ENCODE measurements around the gene N4BP2L1. TPM values are rescaled to one million over a fixed set of nuclear protein-coding genes. Genes with fewer than 3 reads are reported as not detected.
A peak's percentile ranks its signal among the peaks of the same experiment; 100 is the strongest.

The N4BP2L1 gene
- polyA plus RNA-seq, 3 donors from 2014 or later, result 48.9 to 74.6 (median 67.6) TPM

DNA sequence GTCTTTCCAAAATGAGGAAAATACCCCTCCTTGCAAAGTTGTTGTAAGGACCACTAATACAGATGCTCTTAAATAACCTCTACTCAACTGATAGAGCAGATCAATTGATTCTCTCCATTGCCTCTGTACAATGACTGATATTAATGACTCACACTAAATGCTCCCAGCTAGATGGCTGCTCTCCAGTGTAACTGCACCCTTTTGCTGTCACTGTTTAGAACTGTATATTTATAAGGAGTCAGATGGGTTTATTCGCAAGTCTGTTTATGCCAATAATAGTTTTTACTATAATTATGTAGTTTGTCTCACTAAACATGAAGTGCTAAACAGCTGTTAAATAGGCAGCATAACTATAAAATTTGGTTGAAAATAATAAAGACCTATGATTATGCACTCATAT is 21.0 kb upstream of the N4BP2L1 start:
- H3K4me3 Mint-ChIP-seq, result no peak overlapping the region
- no peak overlapping the region for H3K27ac Mint-ChIP-seq
- H3K36me3 Mint-ChIP-seq, result peaks cover 7 to 20% (median 14%) of the 10 kb centered on the region in 3 donors
- H3K4me1 Mint-ChIP-seq, result no peaks in the 10 kb centered on the region
- peaks cover 0 to 3% (median 0%) of the 10 kb centered on the region in 3 donors for H3K27me3 Mint-ChIP-seq (ENCODE audit: low read depth in 3 of 3)
- H3K9me3 Mint-ChIP-seq, result peaks cover 0 to 2% (median 0%) of the 10 kb centered on the region in 6 donors
- DNase-seq, result no peak

DNA sequence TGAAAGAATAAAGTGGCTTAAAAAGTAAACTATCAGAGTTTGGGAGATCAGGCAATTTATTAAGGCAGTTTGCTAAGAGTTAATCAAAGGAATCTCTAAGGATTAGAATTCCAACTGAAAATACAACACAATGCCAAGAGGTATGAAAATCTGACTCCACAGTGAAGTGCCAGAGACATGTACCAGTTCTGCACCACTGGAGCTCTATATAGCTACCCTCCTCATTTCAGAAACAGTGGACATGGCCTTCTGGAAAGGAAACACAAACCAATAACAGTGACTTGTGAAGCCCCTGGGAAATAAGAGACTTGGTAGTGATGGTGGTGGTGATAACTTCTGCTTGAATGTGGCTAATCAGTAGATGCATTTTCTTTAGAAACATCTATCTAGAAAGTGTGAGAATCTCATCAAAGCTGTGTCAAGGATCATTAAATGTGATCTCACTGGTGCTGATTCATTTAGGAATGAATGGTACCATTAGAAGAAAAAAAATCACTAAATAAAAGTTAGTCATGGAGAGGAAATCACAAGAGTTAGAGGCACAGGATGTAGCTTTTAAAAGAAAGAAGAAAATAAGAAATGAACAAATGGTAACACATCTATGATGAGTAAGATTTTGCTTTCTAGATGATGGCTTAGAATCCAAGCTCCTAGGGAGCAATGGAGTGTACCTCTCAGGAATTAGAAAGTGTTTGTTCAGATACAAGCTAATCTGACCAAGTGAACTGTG is 20.1 kb upstream of the N4BP2L1 start:
- Mint-ChIP-seq H3K9me3 (peaks cover 0 to 2% (median 0%) of the 10 kb centered on the region in 6 donors), H3K27me3 (ENCODE audit: low read depth in 3 of 3) (peaks cover 0 to 3% (median 0%) of the 10 kb centered on the region in 3 donors), H3K36me3 (peaks cover 7 to 21% (median 12%) of the 10 kb centered on the region in 3 donors), H3K4me3 (no peak overlapping the region), H3K27ac (no peak overlapping the region), H3K4me1 (no peaks in the 10 kb centered on the region)
- no peak for DNase-seq

DNA sequence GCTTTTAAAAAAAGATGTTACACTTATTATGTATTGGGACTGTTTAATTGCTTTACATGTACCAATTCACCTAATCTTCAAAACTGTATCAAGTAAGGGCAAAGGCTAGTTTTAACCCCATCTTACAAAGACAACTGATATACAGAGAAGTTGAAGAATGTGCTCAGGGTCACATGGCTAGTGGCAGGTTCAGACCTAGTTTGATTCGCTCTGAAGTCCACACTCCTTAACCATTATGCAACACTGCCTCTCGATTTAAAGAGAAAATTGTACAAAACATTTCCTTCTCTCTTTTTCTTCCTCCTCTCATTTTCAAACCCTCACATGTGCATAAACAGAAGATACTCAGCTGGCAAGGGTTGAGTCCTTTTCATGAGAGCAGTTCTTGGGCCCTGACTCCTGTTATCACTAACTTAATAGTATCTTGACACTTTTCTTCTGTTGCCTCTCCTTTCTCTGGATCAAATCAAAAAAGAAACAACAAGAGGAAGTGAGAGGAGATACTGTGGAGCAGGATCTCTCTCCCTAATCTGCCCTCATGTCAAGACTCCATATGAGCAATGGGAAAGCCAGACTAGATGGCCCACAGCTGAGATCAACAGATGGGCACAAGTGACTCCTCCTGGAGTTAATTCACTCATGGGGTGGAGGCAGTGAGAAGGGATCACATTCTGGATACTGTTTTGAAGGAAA is 19.0 kb upstream of the N4BP2L1 start:
- peaks cover 0 to 2% (median 0%) of the 10 kb centered on the region in 6 donors for H3K9me3 Mint-ChIP-seq
- peaks cover 0 to 3% (median 0%) of the 10 kb centered on the region in 3 donors for H3K27me3 Mint-ChIP-seq (ENCODE audit: low read depth in 3 of 3)
- H3K27ac Mint-ChIP-seq, result no peak overlapping the region
- DNase-seq, result no peak
- no peaks in the 10 kb centered on the region for H3K4me1 Mint-ChIP-seq
- H3K36me3 Mint-ChIP-seq, result peaks cover 7 to 16% (median 13%) of the 10 kb centered on the region in 3 donors
- H3K4me3 Mint-ChIP-seq, result no peak overlapping the region

DNA sequence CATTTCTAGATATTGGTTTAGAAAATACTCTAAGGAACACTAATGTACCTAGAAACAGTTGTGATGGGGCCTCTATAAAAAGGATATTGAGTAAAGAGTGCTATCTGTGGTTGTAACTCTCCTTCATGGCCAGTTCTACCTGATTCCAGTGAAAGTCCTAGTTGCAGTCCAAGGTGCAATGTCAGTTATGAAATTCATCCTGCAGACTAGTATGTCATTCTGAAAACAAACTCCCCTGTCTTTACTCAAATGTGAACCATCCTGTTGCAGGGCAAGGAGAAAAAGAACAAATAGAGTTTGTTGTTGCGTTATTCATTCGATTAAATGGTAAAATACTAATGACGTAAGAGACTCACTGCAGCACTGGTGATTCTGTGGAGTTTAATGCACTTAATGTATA is 18.3 kb upstream of the N4BP2L1 start:
- no peak for DNase-seq
- Mint-ChIP-seq H3K4me1 (no peaks in the 10 kb centered on the region), H3K36me3 (peaks cover 7 to 15% (median 13%) of the 10 kb centered on the region in 3 donors), H3K4me3 (no peak overlapping the region), H3K27ac (no peak overlapping the region), H3K27me3 (ENCODE audit: low read depth in 3 of 3) (peaks cover 0 to 3% (median 0%) of the 10 kb centered on the region in 3 donors), H3K9me3 (peaks cover 0 to 2% (median 0%) of the 10 kb centered on the region in 6 donors)

DNA sequence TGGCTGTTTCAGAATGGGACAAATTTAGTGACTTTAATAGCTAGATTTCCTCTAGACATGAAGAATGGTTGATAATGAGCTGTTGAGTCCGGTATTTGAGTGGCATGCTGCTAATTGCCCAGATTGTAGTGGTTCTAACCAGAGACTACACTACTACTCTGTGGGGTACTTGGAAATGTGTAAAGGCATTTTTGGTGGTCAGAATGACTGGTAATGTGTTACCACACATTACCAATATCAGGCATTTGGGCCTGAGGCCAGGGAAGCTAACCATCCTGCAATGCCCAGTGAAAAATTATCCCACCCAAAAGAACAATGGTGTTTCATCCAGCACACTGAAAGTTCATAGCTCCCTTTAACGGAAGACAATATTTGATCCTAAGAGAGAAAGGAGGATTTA is 17.5 kb upstream of the N4BP2L1 start:
- H3K27ac Mint-ChIP-seq, result no peak overlapping the region
- no peak for DNase-seq
- H3K27me3 Mint-ChIP-seq (ENCODE audit: low read depth in 3 of 3), result no peaks in the 10 kb centered on the region
- H3K4me3 Mint-ChIP-seq, result no peak overlapping the region
- H3K9me3 Mint-ChIP-seq, result no peaks in the 10 kb centered on the region
- H3K4me1 Mint-ChIP-seq, result no peaks in the 10 kb centered on the region
- peaks cover 7 to 13% (median 10%) of the 10 kb centered on the region in 3 donors for H3K36me3 Mint-ChIP-seq

DNA sequence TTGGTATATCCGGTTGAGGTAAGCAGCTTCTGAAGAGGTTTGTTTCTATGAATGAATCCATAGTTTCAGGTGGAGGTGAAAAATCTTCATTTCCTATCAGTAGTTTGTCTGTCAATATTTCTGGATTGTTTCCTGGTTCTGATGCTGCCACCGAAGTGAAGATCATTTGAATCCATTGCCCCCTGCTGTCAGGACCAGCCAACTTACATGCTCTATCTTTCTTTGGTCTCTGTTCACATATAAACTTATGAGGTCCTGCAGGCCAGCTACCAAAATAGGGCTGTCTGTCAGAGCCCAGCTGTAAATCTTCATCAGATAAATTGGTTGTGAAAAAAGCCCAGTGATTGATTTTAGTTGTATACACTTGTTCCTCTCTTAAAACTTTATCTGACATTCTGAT is 15.2 kb upstream of the N4BP2L1 start:
- DNase-seq, result peak; percentile 26 to 35 (median 30)
- no peak overlapping the region for H3K27ac Mint-ChIP-seq
- H3K9me3 Mint-ChIP-seq, result no peaks in the 10 kb centered on the region
- no peak overlapping the region for H3K4me3 Mint-ChIP-seq
- H3K27me3 Mint-ChIP-seq (ENCODE audit: low read depth in 3 of 3), result no peaks in the 10 kb centered on the region
- H3K36me3 Mint-ChIP-seq, result peaks cover 14 to 18% (median 14%) of the 10 kb centered on the region in 3 donors
- no peaks in the 10 kb centered on the region for H3K4me1 Mint-ChIP-seq

DNA sequence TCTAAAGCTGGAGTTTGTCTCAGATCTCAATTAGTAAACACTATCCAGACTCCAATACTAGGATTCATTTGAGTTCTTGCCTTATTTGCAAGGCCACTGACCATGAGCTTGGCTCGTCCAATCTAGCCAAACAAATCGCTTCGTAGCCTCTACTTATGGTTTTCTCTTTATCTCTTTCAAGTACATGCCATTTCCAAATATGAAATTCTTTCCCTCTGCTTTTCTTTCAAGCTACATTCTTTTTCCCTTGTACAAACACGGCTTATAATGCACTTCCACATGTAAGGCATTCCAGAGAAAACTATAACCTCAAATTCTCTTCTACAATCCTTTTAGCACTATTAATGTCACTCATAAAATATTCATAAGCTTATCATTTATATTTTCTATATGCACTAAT is 10.9 kb upstream of the N4BP2L1 start:
- H3K27ac Mint-ChIP-seq, result no peak overlapping the region
- no peaks in the 10 kb centered on the region for H3K27me3 Mint-ChIP-seq (ENCODE audit: low read depth in 3 of 3)

DNA sequence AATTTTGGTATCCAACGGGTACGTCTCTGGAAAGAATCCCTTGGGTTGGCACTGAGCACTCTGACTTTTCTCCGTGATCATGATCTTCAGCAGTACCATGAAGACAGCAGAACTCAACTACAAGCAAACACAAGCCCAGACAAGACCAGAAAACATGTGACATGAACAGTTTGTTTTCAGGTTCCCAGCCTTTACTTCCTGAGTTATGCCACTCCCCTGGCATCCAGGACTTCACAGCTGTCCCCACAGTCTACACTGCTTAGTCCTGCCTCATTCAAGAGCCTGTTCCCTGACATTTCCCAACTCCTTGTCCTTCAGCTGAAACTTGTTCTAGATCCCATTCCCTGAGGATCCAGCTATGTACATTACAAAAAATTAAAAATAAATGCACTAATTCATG is 4.9 kb upstream of the N4BP2L1 start:
- Mint-ChIP-seq H3K4me3 (no peak overlapping the region), H3K9me3 (no peaks in the 10 kb centered on the region), H3K36me3 (peaks cover 5 to 17% (median 14%) of the 10 kb centered on the region in 3 donors), H3K27ac (no peak overlapping the region), H3K27me3 (ENCODE audit: low read depth in 3 of 3) (peaks cover 0 to 6% (median 6%) of the 10 kb centered on the region in 3 donors), H3K4me1 (peaks cover 16 to 18% of the 10 kb centered on the region in 2 donors)
- DNase-seq, result no peak

More for the DNA sequence above, 10.9 kb upstream of the N4BP2L1 start:
- no peak for DNase-seq
- Mint-ChIP-seq H3K9me3 (no peaks in the 10 kb centered on the region), H3K4me3 (no peak overlapping the region), H3K36me3 (peaks cover 12 to 25% (median 19%) of the 10 kb centered on the region in 3 donors), H3K4me1 (no peaks in the 10 kb centered on the region)

DNA sequence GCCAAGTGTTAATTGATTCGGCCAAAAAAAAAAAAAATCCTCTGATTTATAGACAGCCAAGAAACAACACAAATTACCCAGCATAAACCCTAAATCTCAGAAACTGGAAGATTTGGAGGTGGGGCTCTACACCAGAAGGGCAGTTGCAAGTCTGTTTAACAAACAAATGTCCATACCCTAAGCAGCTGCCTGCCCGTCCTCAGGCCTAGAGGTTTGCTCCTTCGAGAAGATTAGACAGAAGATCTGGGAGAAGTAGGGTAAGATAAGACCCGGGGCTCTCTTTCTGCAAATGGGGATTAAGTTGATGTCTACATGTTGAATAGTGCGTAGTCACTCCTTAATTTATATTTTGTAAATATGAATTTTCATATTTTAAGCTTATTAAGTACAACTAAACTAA is 3.4 kb upstream of the N4BP2L1 start:
- peaks cover 4 to 14% (median 9%) of the 10 kb centered on the region in 3 donors for H3K27me3 Mint-ChIP-seq (ENCODE audit: low read depth in 3 of 3)
- no peak overlapping the region for H3K4me3 Mint-ChIP-seq
- no peaks in the 10 kb centered on the region for H3K9me3 Mint-ChIP-seq
- peak overlapping the region in 2 of 6 donors; percentile 26 to 66 for H3K27ac Mint-ChIP-seq
- DNase-seq, result no peak
- H3K36me3 Mint-ChIP-seq, result peaks cover 0 to 17% (median 8%) of the 10 kb centered on the region in 3 donors
- peaks cover 22 to 24% of the 10 kb centered on the region in 2 donors for H3K4me1 Mint-ChIP-seq

DNA sequence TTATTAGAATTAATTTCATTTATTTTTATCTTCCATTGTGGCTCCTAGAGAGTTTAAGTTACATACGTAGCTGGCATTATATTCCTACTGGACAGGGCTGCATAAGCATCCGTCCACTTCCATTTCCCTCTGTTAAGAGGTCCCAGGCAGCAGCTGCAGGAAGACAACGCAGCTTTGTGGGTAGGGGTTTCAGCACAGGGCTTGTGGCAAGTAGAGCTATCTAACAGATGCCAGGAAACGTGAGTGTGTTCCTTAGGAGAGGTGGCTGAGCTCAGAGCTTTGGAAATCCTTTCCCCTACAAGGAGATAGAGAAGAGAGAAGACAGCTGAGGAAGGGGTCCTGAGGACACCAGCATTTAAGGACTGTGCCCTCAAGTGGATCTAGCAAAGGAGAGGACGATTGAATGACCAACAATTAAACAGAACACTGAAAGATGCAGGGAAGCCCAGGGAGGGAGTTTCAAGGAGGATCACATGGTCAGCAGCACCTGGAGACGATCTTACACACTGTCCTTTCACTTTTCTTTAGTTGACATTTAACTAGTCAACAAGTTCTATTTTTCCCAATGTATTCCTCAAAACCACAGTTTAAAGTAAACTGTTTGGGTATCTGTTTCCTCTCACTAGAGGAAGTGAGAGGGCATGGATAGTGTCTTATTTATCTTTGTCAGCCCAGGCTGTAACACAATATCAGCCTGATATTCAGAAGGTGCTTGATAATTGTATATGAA is 2.3 kb upstream of the N4BP2L1 start:
- H3K4me1 Mint-ChIP-seq, result peaks cover 34 to 35% of the 10 kb centered on the region in 2 donors
- H3K9me3 Mint-ChIP-seq, result no peaks in the 10 kb centered on the region
- peaks cover 6 to 18% (median 11%) of the 10 kb centered on the region in 3 donors for H3K27me3 Mint-ChIP-seq (ENCODE audit: low read depth in 3 of 3)
- H3K36me3 Mint-ChIP-seq, result peaks cover 0 to 13% (median 4%) of the 10 kb centered on the region in 3 donors
- DNase-seq, result no peak
- peak overlapping the region in 1 of 5 donors; percentile 36 for H3K4me3 Mint-ChIP-seq
- peak overlapping the region in 5 of 6 donors; percentile 17 to 81 (median 62) for H3K27ac Mint-ChIP-seq

DNA sequence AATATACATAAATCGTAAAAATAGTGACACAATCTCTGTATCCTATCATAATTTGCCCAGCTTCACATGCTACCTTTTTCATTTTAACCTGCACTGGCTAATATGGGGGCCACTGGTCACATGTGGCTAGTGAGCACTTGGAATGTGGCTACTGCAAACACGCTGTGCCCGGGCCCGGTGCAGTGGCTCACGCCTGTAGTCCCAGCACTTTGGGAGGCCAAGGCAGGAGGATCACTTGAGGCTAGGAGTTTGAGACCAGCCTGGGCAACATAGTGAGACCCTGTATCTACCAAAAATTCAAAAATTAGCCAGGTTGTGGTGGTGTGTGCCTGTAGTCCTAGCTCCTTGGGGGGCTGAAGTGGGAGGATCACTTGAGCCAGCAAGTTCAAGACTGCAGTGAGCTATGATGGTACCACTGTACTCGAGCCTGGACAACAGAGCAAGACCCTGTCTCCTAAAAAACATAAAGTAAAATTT is 1.5 kb upstream of the N4BP2L1 start:
- peak overlapping the region in 2 of 5 donors; percentile 95 to 96 for H3K4me3 Mint-ChIP-seq
- no peak for DNase-seq
- no peaks in the 10 kb centered on the region for H3K9me3 Mint-ChIP-seq
- peaks cover 6 to 18% (median 11%) of the 10 kb centered on the region in 3 donors for H3K27me3 Mint-ChIP-seq (ENCODE audit: low read depth in 3 of 3)
- H3K4me1 Mint-ChIP-seq, result peaks cover 36 to 39% of the 10 kb centered on the region in 2 donors
- peak overlapping the region; percentile 94 to 100 (median 98) for H3K27ac Mint-ChIP-seq
- H3K36me3 Mint-ChIP-seq, result peaks cover 0 to 13% (median 4%) of the 10 kb centered on the region in 3 donors

DNA sequence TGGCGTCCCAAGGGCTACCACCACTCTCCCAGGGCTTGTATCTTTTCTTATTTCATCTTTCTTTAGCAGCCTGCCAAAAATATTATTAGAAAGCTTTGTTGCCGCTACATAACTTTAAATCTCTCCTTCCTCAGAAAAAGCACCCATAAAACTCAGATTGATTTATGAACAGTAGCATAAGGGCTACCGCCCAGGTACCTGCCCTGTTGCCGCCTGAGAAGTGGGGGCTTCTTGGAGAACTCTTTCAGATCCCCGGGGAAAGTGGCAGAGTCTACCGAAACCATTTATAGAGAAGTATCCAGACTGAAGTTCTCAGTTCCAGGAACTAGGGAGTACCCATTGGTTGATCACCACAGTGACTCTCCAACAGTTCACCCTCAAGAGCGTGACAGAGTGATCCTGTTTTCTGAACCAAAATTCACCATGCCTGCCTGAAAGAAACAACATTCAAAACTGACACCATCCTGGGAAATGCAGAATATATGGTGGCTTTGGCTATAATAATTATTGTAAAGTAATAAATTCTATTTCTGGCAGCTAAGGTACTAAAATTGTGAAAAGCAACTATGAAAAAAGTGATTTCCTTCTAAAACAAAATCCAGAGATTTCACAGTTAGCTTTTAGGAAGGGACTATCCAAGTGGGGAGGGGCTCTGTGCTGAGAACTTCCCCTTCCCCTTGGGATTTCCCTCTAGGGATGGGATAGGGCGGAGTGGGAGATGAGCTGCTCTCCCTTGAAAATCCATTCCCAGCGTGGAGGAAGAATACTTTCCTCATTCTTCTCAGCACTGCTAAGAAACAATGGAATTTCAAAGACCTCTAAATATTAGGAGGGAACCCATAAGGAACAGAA is 877 bp upstream of the N4BP2L1 start:
- no peaks in the 10 kb centered on the region for H3K9me3 Mint-ChIP-seq
- peak overlapping the region; percentile 94 to 100 (median 98) for H3K27ac Mint-ChIP-seq
- H3K36me3 Mint-ChIP-seq, result peaks cover 0 to 13% (median 7%) of the 10 kb centered on the region in 3 donors
- H3K4me1 Mint-ChIP-seq, result peaks cover 43 to 46% of the 10 kb centered on the region in 2 donors
- H3K27me3 Mint-ChIP-seq (ENCODE audit: low read depth in 3 of 3), result peaks cover 8 to 18% (median 14%) of the 10 kb centered on the region in 3 donors
- DNase-seq, result peak in 1 of 3 donors; percentile 11
- peak overlapping the region; percentile 88 to 97 (median 95) for H3K4me3 Mint-ChIP-seq

Measured in immature natural killer cell (primary cell).